HG03175 (cell line): ENCODE measurements around the gene FXYD5.

Experiments
- ATAC-seq: cut with Tn5 transposase; IDR thresholded peaks from one replicate; pipeline ENCODE4 v1.9.1; 2021; ENCODE audit warnings: mild to moderate bottlenecking, moderate library complexity; ENCODE audit not compliant: unreplicated experiment

FXYD5 gene

GRCh38 chr19:35154525-35155406 is at the start of gene FXYD5:
TSS of gene FXYD5 (plus strand) at chr19:35154735. CDS start at chr19:35155551, 816 bp downstream.
- ATAC-seq = no peak

- no peak for ATAC-seq
Measured at GRCh38 chr19:35105047-35105410, 49.5 kb upstream of the FXYD5 start.

- ATAC-seq = no peak
Measured at GRCh38 chr19:35105411-35106290, 48.9 kb upstream of the FXYD5 start.

GRCh38 chr19:35106291-35106583 is 48.3 kb upstream of the FXYD5 start:
- no peak for ATAC-seq

- ATAC-seq = no peak
Measured at GRCh38 chr19:35106898-35107541, 47.5 kb upstream of the FXYD5 start.

GRCh38 chr19:35107545-35107944 is 47.0 kb upstream of the FXYD5 start:
- no peak for ATAC-seq

GRCh38 chr19:35108730-35109129 is 45.8 kb upstream of the FXYD5 start:
- no peak for ATAC-seq

GRCh38 chr19:35109395-35110112 is 45.0 kb upstream of the FXYD5 start:
- no peak for ATAC-seq

GRCh38 chr19:35110974-35111373 is 43.6 kb upstream of the FXYD5 start:
- no peak for ATAC-seq

GRCh38 chr19:35112995-35113688 is 41.4 kb upstream of the FXYD5 start:
- no peak for ATAC-seq

- no peak for ATAC-seq
Measured at GRCh38 chr19:35114353-35115176, 40.0 kb upstream of the FXYD5 start.

GRCh38 chr19:35115177-35115951 is 39.2 kb upstream of the FXYD5 start, which contains the start of gene FXYD3:
TSS of gene FXYD3 (plus strand) at chr19:35115823. CDS start at chr19:35119377, 3,554 bp downstream.
- no peak for ATAC-seq

GRCh38 chr19:35116072-35116801 is 38.3 kb upstream of the FXYD5 start:
- ATAC-seq = no peak

- ATAC-seq = no peak
Measured at GRCh38 chr19:35117116-35117515, 37.4 kb upstream of the FXYD5 start.

GRCh38 chr19:35117799-35118198 is 36.7 kb upstream of the FXYD5 start:
- ATAC-seq = no peak

- no peak for ATAC-seq
Measured at GRCh38 chr19:35118268-35119020, 36.1 kb upstream of the FXYD5 start.

- no peak for ATAC-seq
Measured at GRCh38 chr19:35119091-35119490, 35.4 kb upstream of the FXYD5 start.
